Measurements from ENCODE around the gene MRFAP1L1. TPM values are rescaled to one million over a fixed set of nuclear protein-coding genes. Genes with fewer than 3 reads are reported as not detected.

Gene MRFAP1L1
- total RNA-seq, 1 donor from 2014 or later: 36.8 TPM

DNA sequence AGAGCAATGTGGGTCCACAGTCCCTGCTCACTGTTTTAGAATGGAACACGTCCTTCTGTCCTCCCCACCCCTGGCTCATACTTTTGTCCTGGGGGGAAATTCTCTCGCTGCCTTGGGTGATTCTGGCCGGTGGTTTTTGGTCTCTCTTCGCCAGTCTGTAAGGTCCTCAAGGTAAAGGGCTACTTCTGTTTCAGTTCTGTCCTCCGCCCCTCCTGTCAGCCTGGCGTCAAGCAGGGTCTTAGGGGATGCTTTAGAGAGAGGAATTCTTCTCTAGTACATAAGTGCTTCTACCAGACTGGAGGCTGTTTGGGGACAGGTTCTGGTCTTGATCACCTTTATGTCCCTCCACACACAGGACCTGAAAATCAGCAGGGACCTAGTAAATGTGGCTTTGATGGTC is 617 bp upstream of the MRFAP1L1 start:
- Mint-ChIP-seq H3K27me3 (ENCODE audit: low read depth, unreplicated experiment) (peaks cover 4% of the 10 kb centered on the region), H3K4me1 (ENCODE audit: low read depth, unreplicated experiment) (peaks cover 14% of the 10 kb centered on the region), H3K27ac (ENCODE audit: unreplicated experiment) (peak overlapping the region; percentile 16), H3K9me3 (ENCODE audit: unreplicated experiment) (peaks cover 8% of the 10 kb centered on the region), H3K36me3 (ENCODE audit: low read depth, unreplicated experiment) (no peaks in the 10 kb centered on the region), H3K4me3 (ENCODE audit: unreplicated experiment) (peak overlapping the region; percentile 100)
- TF ChIP-seq, protein P1, sequence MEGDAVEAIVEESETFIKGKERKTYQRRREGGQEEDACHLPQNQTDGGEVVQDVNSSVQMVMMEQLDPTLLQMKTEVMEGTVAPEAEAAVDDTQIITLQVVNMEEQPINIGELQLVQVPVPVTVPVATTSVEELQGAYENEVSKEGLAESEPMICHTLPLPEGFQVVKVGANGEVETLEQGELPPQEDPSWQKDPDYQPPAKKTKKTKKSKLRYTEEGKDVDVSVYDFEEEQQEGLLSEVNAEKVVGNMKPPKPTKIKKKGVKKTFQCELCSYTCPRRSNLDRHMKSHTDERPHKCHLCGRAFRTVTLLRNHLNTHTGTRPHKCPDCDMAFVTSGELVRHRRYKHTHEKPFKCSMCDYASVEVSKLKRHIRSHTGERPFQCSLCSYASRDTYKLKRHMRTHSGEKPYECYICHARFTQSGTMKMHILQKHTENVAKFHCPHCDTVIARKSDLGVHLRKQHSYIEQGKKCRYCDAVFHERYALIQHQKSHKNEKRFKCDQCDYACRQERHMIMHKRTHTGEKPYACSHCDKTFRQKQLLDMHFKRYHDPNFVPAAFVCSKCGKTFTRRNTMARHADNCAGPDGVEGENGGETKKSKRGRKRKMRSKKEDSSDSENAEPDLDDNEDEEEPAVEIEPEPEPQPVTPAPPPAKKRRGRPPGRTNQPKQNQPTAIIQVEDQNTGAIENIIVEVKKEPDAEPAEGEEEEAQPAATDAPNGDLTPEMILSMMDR (IDR thresholded peaks at IDR 0.05; ENCODE audit: insufficient read depth, low read depth, low read length): no peak
- no peak for TF ChIP-seq EZH2 (IDR thresholded peaks at IDR 0.05; ENCODE audit: insufficient read depth, low read length)
- DNase-seq (ENCODE audit: low read depth): no peak
- Histone ChIP-seq H3K27me3 (ENCODE audit: insufficient read depth, low read length) (no peaks in the 10 kb centered on the region), H2AFZ (ENCODE audit: low read depth, low read length) (peak overlapping the region; percentile 95), H3K9ac (ENCODE audit: low read length) (peak overlapping the region; percentile 91), H3K4me1 (ENCODE audit: insufficient read depth, low read length) (peaks cover 12% of the 10 kb centered on the region), H3K9me3 (ENCODE audit: insufficient read depth, low read depth, low read length) (peaks cover 3% of the 10 kb centered on the region), H3K4me3 (ENCODE audit: insufficient read depth, low read depth, low read length) (peak overlapping the region; percentile 94), H3K36me3 (ENCODE audit: insufficient read depth, low read length) (no peaks in the 10 kb centered on the region), H3K4me2 (ENCODE audit: low read length) (peak overlapping the region; percentile 97), H4K20me1 (ENCODE audit: insufficient read depth, low read length) (peaks cover 35% of the 10 kb centered on the region), H3K27ac (ENCODE audit: low read depth, low read length) (no peak overlapping the region), H3K79me2 (ENCODE audit: insufficient read depth, low read length) (peaks cover 43% of the 10 kb centered on the region)
- no peak for FAIRE-seq

DNA sequence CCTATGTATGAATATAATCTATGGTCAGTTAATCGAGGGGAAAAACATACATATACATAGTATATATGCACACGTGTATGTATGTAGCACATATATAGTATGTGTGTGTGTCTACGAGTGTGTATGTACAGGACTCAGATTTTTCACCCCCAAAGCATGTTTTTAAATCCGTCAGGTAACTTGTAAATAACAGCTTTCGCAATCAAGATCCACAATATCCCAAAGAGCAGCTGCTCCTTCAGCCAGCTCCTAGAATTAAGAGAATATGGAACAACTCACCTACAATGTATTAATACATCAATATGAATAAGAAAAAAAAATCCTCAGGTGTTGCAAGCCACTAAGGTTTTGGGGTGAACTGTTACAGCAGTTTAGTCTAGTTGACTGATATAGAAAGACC is 3.5 kb downstream of the MRFAP1L1 start:
- no peaks in the 10 kb centered on the region for H3K36me3 ChIP-seq (ENCODE audit: insufficient read depth, low read length)
- peaks cover 16% of the 10 kb centered on the region for H3K4me1 Mint-ChIP-seq (ENCODE audit: low read depth, unreplicated experiment)
- H3K9me3 Mint-ChIP-seq (ENCODE audit: unreplicated experiment): peaks cover 10% of the 10 kb centered on the region
- FAIRE-seq: no peak
- H3K4me3 ChIP-seq (ENCODE audit: insufficient read depth, low read depth, low read length): no peak overlapping the region
- peaks cover 45% of the 10 kb centered on the region for H4K20me1 ChIP-seq (ENCODE audit: insufficient read depth, low read length)
- peaks cover 12% of the 10 kb centered on the region for H3K4me1 ChIP-seq (ENCODE audit: insufficient read depth, low read length)
- H3K27me3 ChIP-seq (ENCODE audit: insufficient read depth, low read length): no peaks in the 10 kb centered on the region
- no peak for DNase-seq (ENCODE audit: low read depth)
- H3K9me3 ChIP-seq (ENCODE audit: insufficient read depth, low read depth, low read length): no peaks in the 10 kb centered on the region
- no peak overlapping the region for H3K27ac ChIP-seq (ENCODE audit: low read depth, low read length)
- peak overlapping the region; percentile 30 for H3K4me3 Mint-ChIP-seq (ENCODE audit: unreplicated experiment)
- no peak overlapping the region for H3K9ac ChIP-seq (ENCODE audit: low read length)
- no peak overlapping the region for H3K27ac Mint-ChIP-seq (ENCODE audit: unreplicated experiment)
- H3K27me3 Mint-ChIP-seq (ENCODE audit: low read depth, unreplicated experiment): no peaks in the 10 kb centered on the region
- H3K36me3 Mint-ChIP-seq (ENCODE audit: low read depth, unreplicated experiment): peaks cover 22% of the 10 kb centered on the region
- no peak overlapping the region for H2AFZ ChIP-seq (ENCODE audit: low read depth, low read length)
- peaks cover 71% of the 10 kb centered on the region for H3K79me2 ChIP-seq (ENCODE audit: insufficient read depth, low read length)
- H3K4me2 ChIP-seq (ENCODE audit: low read length): no peak overlapping the region
- no peak for TF ChIP-seq EZH2 (IDR thresholded peaks at IDR 0.05; ENCODE audit: insufficient read depth, low read length)
- TF ChIP-seq, protein P1 (IDR thresholded peaks at IDR 0.05; ENCODE audit: insufficient read depth, low read depth, low read length): no peak

DNA sequence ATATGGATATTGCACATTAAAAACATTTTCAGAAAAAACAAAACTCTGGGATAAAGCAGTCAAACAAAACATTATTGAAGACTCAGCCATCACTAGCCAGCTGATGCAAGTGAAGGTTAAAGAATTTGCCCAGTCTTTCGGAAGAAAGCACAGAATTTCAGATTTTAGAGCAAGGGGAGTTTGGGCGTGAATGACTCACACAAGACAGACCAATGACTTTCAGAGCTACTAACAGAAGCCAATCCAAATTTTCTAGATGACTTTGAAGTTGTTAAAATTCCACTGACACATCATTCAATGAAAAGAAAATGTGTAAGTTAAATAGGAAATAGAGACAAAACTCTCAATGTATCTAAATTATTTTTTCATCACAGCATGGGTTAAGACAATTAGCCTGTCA is 4.0 kb downstream of the MRFAP1L1 start:
- H3K36me3 Mint-ChIP-seq (ENCODE audit: low read depth, unreplicated experiment): peaks cover 22% of the 10 kb centered on the region

More for the DNA sequence above, 4.0 kb downstream of the MRFAP1L1 start:
- Mint-ChIP-seq H3K27ac (ENCODE audit: unreplicated experiment) (no peak overlapping the region), H3K27me3 (ENCODE audit: low read depth, unreplicated experiment) (no peaks in the 10 kb centered on the region), H3K4me3 (ENCODE audit: unreplicated experiment) (no peak overlapping the region), H3K9me3 (ENCODE audit: unreplicated experiment) (peaks cover 7% of the 10 kb centered on the region), H3K4me1 (ENCODE audit: low read depth, unreplicated experiment) (peaks cover 16% of the 10 kb centered on the region)
- Histone ChIP-seq H3K4me3 (ENCODE audit: insufficient read depth, low read depth, low read length) (no peak overlapping the region), H3K4me1 (ENCODE audit: insufficient read depth, low read length) (peaks cover 12% of the 10 kb centered on the region), H3K36me3 (ENCODE audit: insufficient read depth, low read length) (no peaks in the 10 kb centered on the region), H3K27me3 (ENCODE audit: insufficient read depth, low read length) (no peaks in the 10 kb centered on the region), H3K9me3 (ENCODE audit: insufficient read depth, low read depth, low read length) (no peaks in the 10 kb centered on the region), H2AFZ (ENCODE audit: low read depth, low read length) (no peak overlapping the region), H4K20me1 (ENCODE audit: insufficient read depth, low read length) (peaks cover 45% of the 10 kb centered on the region), H3K79me2 (ENCODE audit: insufficient read depth, low read length) (peaks cover 71% of the 10 kb centered on the region), H3K9ac (ENCODE audit: low read length) (no peak overlapping the region), H3K27ac (ENCODE audit: low read depth, low read length) (no peak overlapping the region), H3K4me2 (ENCODE audit: low read length) (no peak overlapping the region)
- DNase-seq (ENCODE audit: low read depth) (no peak), FAIRE-seq (no peak)
- TF ChIP-seq EZH2 (IDR thresholded peaks at IDR 0.05; ENCODE audit: insufficient read depth, low read length): no peak
- TF ChIP-seq, protein P1 (IDR thresholded peaks at IDR 0.05; ENCODE audit: insufficient read depth, low read depth, low read length): no peak

Data from astrocyte (in vitro differentiated cells and primary cell).